Breast epithelium (tissue), 3 donors: Measurements from ENCODE around the gene SCAANT1.

Source experiments
- CTCF ChIP-seq, 3 donors: fragments of 450-650 bp; IDR thresholded peaks; one replicate each; pipeline ENCODE4 v1.5.1; 2016 to 2017; ENCODE audit warnings: antibody characterized with exemption in 3 of 3, mild to moderate bottlenecking in 3 of 3, moderate library complexity in 3 of 3
- POLR2A ChIP-seq: fragments of 450-650 bp; IDR thresholded peaks from one replicate; pipeline ENCODE4 v1.6.1; 2016; ENCODE audit warnings: antibody characterized with exemption, mild to moderate bottlenecking, moderate library complexity
- POLR2AphosphoS5 ChIP-seq, 3 donors: sonication (generic); formaldehyde crosslinking; IDR thresholded peaks; one replicate each; pipeline ENCODE4 v1.6.1; 2017; ENCODE audit warnings: antibody characterized with exemption in 3 of 3

GRCh38 chr3:63886858-63887257, 25.3 kb downstream of the SCAANT1 start:
- TF ChIP-seq POLR2A: no peak
- no peak for TF ChIP-seq CTCF (IDR thresholded peaks at IDR 0.05)
- no peak for TF ChIP-seq POLR2AphosphoS5 (IDR thresholded peaks at IDR 0.05)
